GM12878 (cell line): Measurements from ENCODE around the gene NR3C1. TPM values are rescaled to one million over a fixed set of nuclear protein-coding genes. Genes with fewer than 3 reads are reported as not detected.

Experiments
- ATF3 ChIP-seq: IDR thresholded peaks from 2 replicates; pipeline ENCODE4 v1.6.1; 2011; ENCODE audit warnings: low read depth, mild to moderate bottlenecking, low read length, moderate library complexity, borderline replicate concordance; ENCODE audit errors: extremely low read depth
- ATF7 ChIP-seq: fragments of 450-650 bp; IDR thresholded peaks from 2 replicates; pipeline ENCODE4 v1.6.1; 2016; ENCODE audit warnings: low read depth, mild to moderate bottlenecking
- CBX5 ChIP-seq: sonication (generic); IDR thresholded peaks from 2 replicates; pipeline ENCODE4 v1.6.1; 2016; ENCODE audit warnings: low read depth, moderate library complexity, mild to moderate bottlenecking, inconsistent platforms
- CEBPB ChIP-seq, 2 experiments: fragments of 150-350 bp in 1 of 2; IDR thresholded peaks; 2 replicates each; pipeline ENCODE4 v1.6.1; 2012 to 2014; ENCODE audit warnings: low read depth in 2 of 2, low read length in 2 of 2, borderline replicate concordance in 1 of 2, inconsistent platforms in 1 of 2
- CREM ChIP-seq: IDR thresholded peaks from 2 replicates; pipeline ENCODE4 v1.6.1; 2014; ENCODE audit warnings: antibody characterized with exemption, low read depth
- GABPA ChIP-seq: IDR thresholded peaks from 2 replicates; pipeline ENCODE4 v1.6.1; 2014; ENCODE audit warnings: antibody characterized with exemption, low read depth, mild to moderate bottlenecking, inconsistent platforms
- IKZF2 ChIP-seq, 2 experiments: fragments of 450-650 bp; IDR thresholded peaks; 2 replicates each; pipeline ENCODE4 v1.6.1; 2017; ENCODE audit warnings: mild to moderate bottlenecking in 2 of 2, moderate library complexity in 2 of 2
- KAT2A ChIP-seq: conservative IDR thresholded peaks from 2 replicates; pipeline ENCODE4 v1.6.1; 2011; ENCODE audit warnings: low read depth, low read length; ENCODE audit not compliant: control insufficient read depth
- MXI1 ChIP-seq: fragments of 150-350 bp; IDR thresholded peaks from 2 replicates; pipeline ENCODE4 v1.6.1; 2011; ENCODE audit warnings: low read depth, mild to moderate bottlenecking, inconsistent platforms, low read length, improper control_type of control experiment
- NR2F1 ChIP-seq: fragments of 450-650 bp; conservative IDR thresholded peaks from 2 replicates; pipeline ENCODE4 v1.6.1; 2017; ENCODE audit warnings: mild to moderate bottlenecking
- POU2F2 ChIP-seq: IDR thresholded peaks from 3 replicates; pipeline ENCODE4 v1.6.1; 2011; ENCODE audit warnings: low read depth, mild to moderate bottlenecking, low read length, borderline replicate concordance
- PRDM15 ChIP-seq: fragments of 450-650 bp; formaldehyde crosslinking; IDR thresholded peaks from 2 replicates; pipeline ENCODE4 v1.4.0; 2020; ENCODE audit warnings: mild to moderate bottlenecking, moderate library complexity
- RAD21 ChIP-seq: IDR thresholded peaks from 2 replicates; pipeline ENCODE4 v1.6.1; 2011; ENCODE audit warnings: mild to moderate bottlenecking, low read depth, low read length, moderate library complexity; ENCODE audit not compliant: insufficient read depth
- RCOR1 ChIP-seq: conservative IDR thresholded peaks from 2 replicates; pipeline ENCODE4 v1.6.1; 2012; ENCODE audit warnings: low read depth, low read length, improper control_type of control experiment
- SKIL ChIP-seq: fragments of 450-650 bp; IDR thresholded peaks from 2 replicates; pipeline ENCODE4 v1.6.1; 2017; ENCODE audit warnings: mild to moderate bottlenecking, low read depth, inconsistent platforms; ENCODE audit not compliant: poor library complexity, severe bottlenecking
- ZBTB4 ChIP-seq: fragments of 450-650 bp; formaldehyde crosslinking; IDR thresholded peaks from 2 replicates; pipeline ENCODE4 v1.4.0; 2022; ENCODE audit warnings: mild to moderate bottlenecking, moderate library complexity
- polyA plus RNA-seq, 11 experiments: library from polyadenylated mRNA; depleted of rRNA in 4 of 11; unstranded in 6 of 11; stranded (reverse) in 5 of 11; fragments of >200 nt; fragmentation: Nextera tagmentation in 4 of 11; fragmentation: Illumina TruSeq in 1 of 11; extraction: Ambion mirVana in 4 of 11; extraction: Trizol in 1 of 11; gene quantifications; 1 replicate in 1 of 11; 2 replicates in 10 of 11; pipeline versions ENCODE4 v1.2.1 to v1.2.3, GENCODE V29; 2011 to 2016; ENCODE audit warnings: inconsistent platforms in 2 of 11, missing spikeins in 2 of 11, low read depth in 1 of 11
- total RNA-seq, 4 experiments: library from RNA; depleted of rRNA in 3 of 4; stranded (reverse); fragments of >200 nt in 3 of 4; fragmentation: Illumina TruSeq in 1 of 4; extraction: Trizol in 1 of 4; gene quantifications; 2 replicates each; pipeline versions ENCODE4 v1.2.1 to v1.2.3, GENCODE V29; 2013 to 2021
- TF ChIP-seq, protein P1 (sequence below): IDR thresholded peaks from 2 replicates; pipeline ENCODE4 v1.6.1; 2012; ENCODE audit warnings: low read depth, low read length, improper control_type of control experiment
- TF ChIP-seq, protein P2 (sequence below): fragments of 450-650 bp; IDR thresholded peaks from 2 replicates; pipeline ENCODE4 v1.6.1; 2017; ENCODE audit warnings: low read depth, mild to moderate bottlenecking, moderate library complexity

Gene NR3C1
- total and polyA plus RNA-seq, 10 of the 15 experiments (the other 5 are each of a cell fraction or from before 2014, with no cell fraction given), result 49.7 to 141 (median 109) TPM

DNA sequence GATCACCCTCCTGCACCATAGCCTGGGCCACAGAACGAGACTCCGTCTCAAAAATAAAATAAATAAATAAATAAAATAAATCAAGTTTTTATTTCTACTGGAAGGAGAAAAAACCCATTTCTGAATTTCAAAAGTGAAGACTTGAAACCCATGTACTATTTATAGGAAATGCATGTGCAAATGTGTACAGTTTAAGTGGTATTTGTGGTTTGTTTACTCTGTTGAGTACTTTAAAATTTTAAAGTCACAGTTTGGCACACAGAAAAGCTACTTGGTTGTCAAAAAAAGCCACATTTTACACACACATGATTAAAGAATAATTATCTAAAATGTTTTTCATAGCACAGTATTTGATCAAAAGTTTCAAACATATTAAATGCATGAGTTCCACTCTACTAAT is 43.6 kb downstream of the NR3C1 start (continued):
- no peak for TF ChIP-seq NR2F1
- no peak for TF ChIP-seq ZBTB4 (CRISPR knock-in tag)
- no peak for TF ChIP-seq CREM
- TF ChIP-seq MXI1, result peak; percentile 18; the same call in 1 of the 2 replicates
- no peak for TF ChIP-seq SKIL
- no peak for TF ChIP-seq CEBPB (IDR thresholded peaks at IDR 0.05; ENCODE audit: borderline replicate concordance in 1 of 2, low read depth in 2 of 2, low read length in 2 of 2)
- TF ChIP-seq RCOR1, result no peak
- no peak for TF ChIP-seq GABPA
- TF ChIP-seq CBX5, result no peak
- no peak for TF ChIP-seq IKZF2 (IDR thresholded peaks at IDR 0.05)
- TF ChIP-seq, protein P1, sequence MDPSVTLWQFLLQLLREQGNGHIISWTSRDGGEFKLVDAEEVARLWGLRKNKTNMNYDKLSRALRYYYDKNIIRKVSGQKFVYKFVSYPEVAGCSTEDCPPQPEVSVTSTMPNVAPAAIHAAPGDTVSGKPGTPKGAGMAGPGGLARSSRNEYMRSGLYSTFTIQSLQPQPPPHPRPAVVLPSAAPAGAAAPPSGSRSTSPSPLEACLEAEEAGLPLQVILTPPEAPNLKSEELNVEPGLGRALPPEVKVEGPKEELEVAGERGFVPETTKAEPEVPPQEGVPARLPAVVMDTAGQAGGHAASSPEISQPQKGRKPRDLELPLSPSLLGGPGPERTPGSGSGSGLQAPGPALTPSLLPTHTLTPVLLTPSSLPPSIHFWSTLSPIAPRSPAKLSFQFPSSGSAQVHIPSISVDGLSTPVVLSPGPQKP, result no peak
- no peak for TF ChIP-seq POU2F2
- TF ChIP-seq ATF7, result no peak
- TF ChIP-seq PRDM15 (CRISPR knock-in tag), result no peak
- TF ChIP-seq, protein P2, sequence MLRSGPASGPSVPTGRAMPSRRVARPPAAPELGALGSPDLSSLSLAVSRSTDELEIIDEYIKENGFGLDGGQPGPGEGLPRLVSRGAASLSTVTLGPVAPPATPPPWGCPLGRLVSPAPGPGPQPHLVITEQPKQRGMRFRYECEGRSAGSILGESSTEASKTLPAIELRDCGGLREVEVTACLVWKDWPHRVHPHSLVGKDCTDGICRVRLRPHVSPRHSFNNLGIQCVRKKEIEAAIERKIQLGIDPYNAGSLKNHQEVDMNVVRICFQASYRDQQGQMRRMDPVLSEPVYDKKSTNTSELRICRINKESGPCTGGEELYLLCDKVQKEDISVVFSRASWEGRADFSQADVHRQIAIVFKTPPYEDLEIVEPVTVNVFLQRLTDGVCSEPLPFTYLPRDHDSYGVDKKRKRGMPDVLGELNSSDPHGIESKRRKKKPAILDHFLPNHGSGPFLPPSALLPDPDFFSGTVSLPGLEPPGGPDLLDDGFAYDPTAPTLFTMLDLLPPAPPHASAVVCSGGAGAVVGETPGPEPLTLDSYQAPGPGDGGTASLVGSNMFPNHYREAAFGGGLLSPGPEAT, result no peak
- no peak for TF ChIP-seq KAT2A
- TF ChIP-seq RAD21, result no peak
- TF ChIP-seq ATF3, result no peak
